HG03280 (cell line): Measurements from ENCODE around the gene PIM2.
"Not testable (repeated sequence)": the region's sequence is repeated elsewhere in the genome, so short reads cannot be mapped to it uniquely, and the experiment has no call there.

Experiments
- ATAC-seq: cut with Tn5 transposase; IDR thresholded peaks from one replicate; pipeline ENCODE4 v1.9.1; 2021; ENCODE audit warnings: mild to moderate bottlenecking, moderate library complexity; ENCODE audit not compliant: unreplicated experiment

Gene PIM2

GRCh38 chrX:48908600-48908999 lies 10.2 kb downstream of the PIM2 start:
- no peak for ATAC-seq

GRCh38 chrX:48905090-48905790 lies 13.6 kb downstream of the PIM2 start:
- ATAC-seq: no peak

GRCh38 chrX:48904626-48905025 lies 14.2 kb downstream of the PIM2 start:
- no peak for ATAC-seq

- no peak for ATAC-seq
Observed at GRCh38 chrX:48904180-48904579, 14.6 kb downstream of the PIM2 start.

- no peak for ATAC-seq
Observed at GRCh38 chrX:48903290-48903689, 15.5 kb downstream of the PIM2 start.

GRCh38 chrX:48902776-48903175 lies 16.0 kb downstream of the PIM2 start:
- ATAC-seq: no peak

GRCh38 chrX:48902135-48902534 lies 16.7 kb downstream of the PIM2 start:
- ATAC-seq: no peak

GRCh38 chrX:48901069-48901468 lies 17.8 kb downstream of the PIM2 start:
- no peak for ATAC-seq

GRCh38 chrX:48899078-48899410 lies 19.8 kb downstream of the PIM2 start:
- no peak for ATAC-seq

GRCh38 chrX:48897625-48898306 lies 21.1 kb downstream of the PIM2 start, which contains the start of the genes PQBP1 and TIMM17B:
Gene PQBP1, plus strand, starts transcription at chrX:48897930. Its CDS starts 580 bp downstream, at chrX:48898510.
Gene TIMM17B, minus strand, starts transcription at chrX:48897768. Its CDS starts 19 bp downstream, at chrX:48897749.
- ATAC-seq: peak; percentile 87

GRCh38 chrX:48897157-48897624 lies 21.6 kb downstream of the PIM2 start:
- ATAC-seq: peak; percentile 27

- ATAC-seq: no peak
Observed at GRCh38 chrX:48896611-48897011, 22.2 kb downstream of the PIM2 start.

GRCh38 chrX:48894891-48895290 lies 23.9 kb downstream of the PIM2 start:
- ATAC-seq: no peak

- no peak for ATAC-seq
Observed at GRCh38 chrX:48893556-48894348, 25.1 kb downstream of the PIM2 start.

GRCh38 chrX:48892896-48893295 lies 25.9 kb downstream of the PIM2 start:
- ATAC-seq: no peak

GRCh38 chrX:48891402-48892288 lies 27.2 kb downstream of the PIM2 start:
- peak; percentile 78 for ATAC-seq

GRCh38 chrX:48890934-48891401 lies 27.9 kb downstream of the PIM2 start:
- ATAC-seq: peak; percentile 45

- ATAC-seq: no peak
Observed at GRCh38 chrX:48890296-48890925, 28.4 kb downstream of the PIM2 start.

- not testable (repeated sequence) for ATAC-seq
Observed at GRCh38 chrX:48886586-48886985, 32.2 kb downstream of the PIM2 start.

- ATAC-seq: no peak
Observed at GRCh38 chrX:48883729-48884128, 35.1 kb downstream of the PIM2 start.
